NCI-H226 (cell line): Measurements from ENCODE around the gene GPRC5A.

ENCODE experiments used
- DNase-seq: peaks from one replicate; pipeline ENCODE4 v3.0.0-alpha.2; 2015

The GPRC5A gene

DNA sequence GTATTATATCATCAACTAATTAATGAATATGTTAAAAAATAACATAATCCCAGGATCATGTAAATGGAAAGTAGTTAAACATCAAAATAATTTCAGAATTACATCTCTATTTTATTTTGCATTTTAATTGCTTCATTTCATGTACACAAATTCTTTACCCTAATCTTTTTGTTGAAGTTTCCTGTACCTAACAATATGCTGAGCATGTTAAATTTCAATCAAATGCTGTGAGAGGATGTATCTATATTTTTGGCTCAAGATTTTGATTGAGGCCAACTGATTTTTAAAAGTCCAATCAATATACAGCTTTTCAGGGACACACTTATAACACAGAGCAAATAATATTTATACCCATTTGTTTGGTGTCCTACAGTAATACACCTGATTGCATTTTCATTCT lies 54.2 kb downstream of the GPRC5A start:
- no peak for DNase-seq

- no peak for DNase-seq
These were observed 55.5 kb downstream of the GPRC5A start for GRCh38 chr12:12946686-12947355.

GRCh38 chr12:12947902-12948301 lies 56.5 kb downstream of the GPRC5A start:
- no peak for DNase-seq

DNA sequence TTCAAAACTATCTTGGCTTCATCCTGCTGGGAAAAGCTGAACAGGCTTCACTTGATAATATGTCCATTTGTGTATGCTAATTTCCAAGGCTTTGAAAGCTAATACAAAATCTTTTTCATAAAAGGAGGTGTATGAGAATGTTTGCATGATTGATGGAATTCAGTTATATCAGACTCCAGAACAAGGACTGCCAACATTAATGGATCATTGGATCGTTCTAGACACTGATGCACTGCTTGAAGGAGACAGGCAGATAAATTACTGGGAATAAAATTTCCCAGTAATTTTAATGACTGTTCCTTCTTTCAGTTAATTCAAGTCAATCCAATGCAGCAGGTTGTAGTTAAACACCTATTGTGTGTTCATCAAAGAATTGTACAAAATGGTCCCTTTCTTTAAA lies 60.1 kb downstream of the GPRC5A start:
- DNase-seq = no peak

GRCh38 chr12:12952036-12952435 lies 60.7 kb downstream of the GPRC5A start, which contains the start of gene GPRC5D:
Gene GPRC5D (minus strand): TSS chr12:12952170. CDS start chr12:12950384, 1,786 bp downstream.
- no peak for DNase-seq

DNA sequence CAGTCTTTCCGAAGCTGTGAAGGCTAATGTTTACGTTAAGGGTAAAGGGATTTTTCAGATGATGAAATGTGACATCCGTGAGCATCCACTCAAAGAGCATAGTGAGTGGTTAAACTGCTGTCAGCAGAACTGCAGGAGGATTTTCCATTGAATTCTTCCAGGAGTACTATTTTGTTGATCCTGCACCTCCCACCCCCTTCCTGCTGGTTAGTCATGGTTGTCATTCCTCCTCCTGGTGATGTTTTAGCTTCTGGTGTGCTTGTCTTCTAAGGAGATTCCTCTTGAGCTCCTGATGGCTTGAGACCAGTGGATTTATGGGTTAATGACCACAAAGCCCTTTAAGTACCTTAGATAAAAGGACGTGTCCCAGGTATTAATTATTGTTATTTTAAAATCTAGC lies 63.0 kb downstream of the GPRC5A start:
- no peak for DNase-seq

GRCh38 chr12:12954878-12955625 lies 63.7 kb downstream of the GPRC5A start:
- DNase-seq = no peak

- no peak for DNase-seq
These were observed 67.5 kb downstream of the GPRC5A start for GRCh38 chr12:12958886-12959285.

- DNase-seq = no peak
These were observed 69.4 kb downstream of the GPRC5A start for GRCh38 chr12:12960639-12961209.

DNA sequence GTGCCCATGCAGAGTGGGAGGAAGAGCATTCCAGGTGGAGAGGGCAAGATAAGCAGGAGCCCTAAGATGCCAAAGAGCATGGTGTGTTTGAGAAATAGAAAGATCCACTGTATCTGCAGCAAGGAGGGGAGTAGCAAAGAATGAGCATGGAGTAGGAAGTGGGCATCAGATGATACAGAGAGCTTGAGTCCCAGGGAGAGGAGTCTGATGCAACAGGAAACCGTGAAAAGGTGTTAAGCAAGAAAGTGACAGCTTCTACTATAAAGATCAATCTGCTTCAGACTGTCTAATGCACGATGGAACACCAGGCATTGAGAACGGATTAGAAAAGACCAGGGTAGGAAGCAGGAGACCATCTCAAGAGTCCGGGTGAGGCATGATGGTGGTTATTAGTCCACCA lies 72.9 kb downstream of the GPRC5A start:
- peak; percentile 24 for DNase-seq

GRCh38 chr12:12965836-12966235 lies 74.5 kb downstream of the GPRC5A start:
- no peak for DNase-seq
